ENCODE measurements around the gene LDB2.

LDB2 gene

GRCh38 chr4:16745887-16746286, 152.6 kb downstream of the LDB2 start:
- DNase-seq (ENCODE audit: low spot score) = no peak
- TF ChIP-seq CTCF (IDR thresholded peaks at IDR 0.05; ENCODE audit: extremely low read depth, missing control alignments) = no peak

- no peak for TF ChIP-seq CTCF (IDR thresholded peaks at IDR 0.05; ENCODE audit: extremely low read depth, missing control alignments)
- no peak for DNase-seq (ENCODE audit: low spot score)
Measured at GRCh38 chr4:16745009-16745635, 153.3 kb downstream of the LDB2 start.

GRCh38 chr4:16741287-16741686, 157.2 kb downstream of the LDB2 start:
- no peak for DNase-seq (ENCODE audit: low spot score)
- TF ChIP-seq CTCF (IDR thresholded peaks at IDR 0.05; ENCODE audit: extremely low read depth, missing control alignments) = no peak

GRCh38 chr4:16739997-16740624, 158.3 kb downstream of the LDB2 start:
- no peak for DNase-seq (ENCODE audit: low spot score)
- TF ChIP-seq CTCF (IDR thresholded peaks at IDR 0.05; ENCODE audit: extremely low read depth, missing control alignments) = no peak

GRCh38 chr4:16738558-16738957, 159.9 kb downstream of the LDB2 start:
- TF ChIP-seq CTCF (IDR thresholded peaks at IDR 0.05; ENCODE audit: extremely low read depth, missing control alignments) = no peak

GRCh38 chr4:16733509-16733908, 164.9 kb downstream of the LDB2 start:
- no peak for TF ChIP-seq CTCF (IDR thresholded peaks at IDR 0.05; ENCODE audit: extremely low read depth, missing control alignments)

More at GRCh38 chr4:16738558-16738957, 159.9 kb downstream of the LDB2 start:
- DNase-seq (ENCODE audit: low spot score) = no peak

GRCh38 chr4:16732741-16733140, 165.7 kb downstream of the LDB2 start:
- TF ChIP-seq CTCF (IDR thresholded peaks at IDR 0.05; ENCODE audit: extremely low read depth, missing control alignments) = no peak
- DNase-seq (ENCODE audit: low spot score) = no peak

More at GRCh38 chr4:16733509-16733908, 164.9 kb downstream of the LDB2 start:
- no peak for DNase-seq (ENCODE audit: low spot score)

All from GM20000 (cell line).